NCI-H2081 treated with DMSO at 0.1 percent for 48 hours (cell line): ENCODE data around the gene DSC3.

Experiments
- DNase-seq: peaks from one replicate; lab custom pipeline; 2025; lab: John Stamatoyannopoulos, UW

Gene DSC3

GRCh38 chr18:30971338-30971956 lies 71.1 kb downstream of the DSC3 start:
- no peak for DNase-seq

- DNase-seq: peak; percentile 8
These were observed 72.2 kb downstream of the DSC3 start for GRCh38 chr18:30970196-30970816.

GRCh38 chr18:30969670-30970170 lies 72.8 kb downstream of the DSC3 start:
- DNase-seq: no peak

- no peak for DNase-seq
These were observed 74.8 kb downstream of the DSC3 start for GRCh38 chr18:30967701-30968100.

GRCh38 chr18:30965237-30965636 lies 77.3 kb downstream of the DSC3 start:
- DNase-seq: no peak

GRCh38 chr18:30960661-30961060 lies 81.9 kb downstream of the DSC3 start:
- DNase-seq: no peak

GRCh38 chr18:30957066-30957465 lies 85.5 kb downstream of the DSC3 start:
- DNase-seq: no peak

- DNase-seq: no peak
These were observed 88.3 kb downstream of the DSC3 start for GRCh38 chr18:30954262-30954661.

- DNase-seq: no peak
These were observed 96.8 kb downstream of the DSC3 start for GRCh38 chr18:30945761-30946160.

GRCh38 chr18:30944773-30945417 lies 97.6 kb downstream of the DSC3 start:
- no peak for DNase-seq

GRCh38 chr18:30940952-30941539 lies 101.5 kb downstream of the DSC3 start:
- no peak for DNase-seq
